ENCODE data around the gene DEFB132.
"Not testable (repeated sequence)": the region's sequence is repeated elsewhere in the genome, so short reads cannot be mapped to it uniquely, and the experiment has no call there.

The DEFB132 gene, protein sequence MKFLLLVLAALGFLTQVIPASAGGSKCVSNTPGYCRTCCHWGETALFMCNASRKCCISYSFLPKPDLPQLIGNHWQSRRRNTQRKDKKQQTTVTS

DNA sequence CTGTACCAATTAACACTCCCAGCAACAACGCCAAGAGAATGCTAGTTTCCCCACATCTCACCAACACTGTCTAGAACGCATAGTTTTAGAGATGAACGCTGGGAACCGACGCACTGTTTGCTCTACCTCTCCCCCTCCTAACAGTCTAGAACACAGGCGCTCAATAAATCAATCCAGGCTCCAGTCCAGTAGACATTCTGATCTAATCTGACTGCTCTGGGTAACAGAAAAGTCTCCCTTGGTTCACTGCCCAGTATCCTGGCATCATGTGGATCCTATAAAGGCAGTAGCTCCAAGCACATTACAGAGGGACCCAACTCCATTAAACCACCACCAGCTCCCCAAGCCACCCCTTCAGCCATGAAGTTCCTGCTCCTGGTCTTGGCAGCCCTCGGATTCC is at the start of gene DEFB132:
TSS of gene DEFB132 (plus strand) at position 306 of the 400 bp plus-strand sequence. CDS start at position 361, 55 bp downstream.
- DNase-seq (ENCODE audit: low spot score): no peak

DNA sequence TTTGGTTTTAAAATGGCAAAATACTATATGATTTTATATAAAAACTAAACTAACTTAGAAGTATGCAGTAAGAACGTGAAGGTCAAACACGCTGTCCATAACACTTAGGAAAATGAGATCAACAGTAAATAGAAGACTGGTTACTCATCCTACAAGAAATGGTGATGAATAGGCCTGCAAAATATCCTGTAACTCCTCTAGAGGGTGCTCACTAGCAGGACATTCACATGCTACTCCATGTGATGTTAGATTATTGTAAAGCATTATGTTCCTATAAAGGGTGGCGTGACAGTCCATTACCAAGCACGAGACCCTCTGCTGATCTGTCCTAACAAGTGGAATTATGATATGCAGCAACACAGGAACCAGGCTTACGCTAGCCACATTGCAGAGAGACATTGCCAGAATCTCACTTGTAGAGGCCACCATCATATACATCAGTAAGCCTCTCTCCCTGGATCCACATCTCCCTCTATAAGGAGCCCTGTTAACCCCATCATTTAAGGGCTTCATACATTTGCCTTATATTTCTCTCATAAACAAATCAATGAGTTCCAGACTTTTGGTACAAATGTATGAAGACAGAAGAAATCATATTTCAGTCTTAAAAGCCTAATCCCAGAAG is 48.5 kb upstream of the DEFB132 start:
- DNase-seq (ENCODE audit: low spot score): no peak

DNA sequence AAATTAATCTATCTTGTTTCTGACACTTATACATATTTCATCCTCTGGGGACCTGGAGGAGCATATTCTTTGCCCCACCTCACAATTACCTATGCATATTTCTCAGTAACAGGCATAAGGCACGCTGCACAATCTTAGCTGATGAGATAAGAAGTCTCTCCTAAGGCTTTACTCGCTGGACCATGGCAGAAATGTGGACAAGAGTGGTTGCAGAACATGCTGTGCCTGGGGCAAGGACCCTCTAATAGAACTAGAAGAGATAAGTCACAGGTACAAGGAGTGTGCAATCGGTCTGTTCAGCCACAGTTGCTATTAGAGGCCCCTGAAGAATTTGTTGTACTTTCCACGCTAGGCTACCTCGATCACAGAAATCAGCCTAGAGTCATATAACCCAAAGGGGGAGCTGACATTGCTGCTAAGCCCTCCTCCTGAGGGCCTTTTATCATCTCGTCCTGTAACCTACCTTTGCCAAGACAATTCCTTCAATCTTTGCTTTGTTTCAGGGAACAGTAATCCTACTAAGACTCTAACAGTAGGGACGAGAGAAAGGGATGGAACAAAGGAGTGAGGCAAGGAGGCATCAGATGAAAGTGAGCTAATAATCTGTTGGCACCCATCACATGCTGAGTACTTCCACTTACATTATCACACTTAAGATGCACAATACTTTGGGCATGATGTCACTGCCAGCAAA is 46.6 kb upstream of the DEFB132 start:
- DNase-seq (ENCODE audit: low spot score): no peak

DNA sequence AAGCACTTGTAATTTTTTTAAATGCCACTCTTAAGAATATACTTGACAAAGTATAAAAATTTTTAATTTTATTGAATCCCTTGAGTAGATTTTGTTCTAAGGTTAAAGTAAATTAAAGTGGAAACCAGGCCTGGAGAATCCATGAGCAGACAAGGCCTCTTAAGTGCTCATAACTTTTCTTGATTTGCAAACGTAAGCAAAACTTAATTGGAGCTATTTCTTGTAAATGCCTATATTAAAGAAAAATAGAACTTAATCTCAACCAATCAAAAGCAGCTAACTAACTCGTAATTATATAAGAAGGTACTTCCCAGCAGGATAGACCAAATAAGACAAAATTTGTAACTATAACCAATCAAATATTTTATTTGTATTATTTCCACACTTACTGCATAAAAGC is 43.1 kb upstream of the DEFB132 start:
- no peak for DNase-seq (ENCODE audit: low spot score)

DNA sequence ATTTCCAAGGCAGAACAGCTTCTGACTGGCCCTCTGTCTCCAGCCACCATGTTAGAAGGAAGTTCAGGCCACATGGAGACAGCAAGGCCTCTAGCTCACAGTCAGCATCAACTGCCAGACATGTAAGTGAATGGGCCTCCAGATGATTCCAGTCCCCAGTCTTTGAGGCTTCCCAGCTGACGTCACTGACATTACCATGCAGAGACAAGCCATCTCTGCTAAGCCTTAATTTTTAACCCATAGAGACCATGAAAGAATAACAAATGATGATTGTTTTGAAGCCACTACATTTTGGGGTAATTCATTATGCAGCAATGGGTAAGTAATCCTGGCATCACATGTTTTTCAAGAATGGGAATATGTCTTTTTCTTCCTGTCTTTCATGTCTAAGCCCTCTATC is 41.7 kb upstream of the DEFB132 start:
- no peak for DNase-seq (ENCODE audit: low spot score)

DNA sequence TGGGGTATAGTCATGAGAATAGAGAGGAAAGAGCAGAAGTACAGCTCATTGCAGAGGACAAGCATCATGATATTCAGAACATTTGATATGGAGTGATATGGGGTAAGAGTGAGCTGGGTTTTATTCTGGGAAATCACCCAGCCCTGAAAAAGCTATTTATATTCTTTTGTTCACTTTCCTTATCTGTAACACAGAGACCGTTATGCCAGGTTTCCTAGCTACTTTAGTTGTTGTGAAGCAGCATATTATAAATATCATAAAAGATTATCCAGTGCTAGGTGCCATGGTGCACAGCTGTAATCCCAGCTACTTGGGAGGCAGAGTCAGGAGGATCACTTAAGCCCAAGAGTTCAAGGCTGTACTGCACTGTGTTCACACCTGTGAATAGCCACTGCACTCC is 40.3 kb upstream of the DEFB132 start:
- DNase-seq (ENCODE audit: low spot score): no peak

DNA sequence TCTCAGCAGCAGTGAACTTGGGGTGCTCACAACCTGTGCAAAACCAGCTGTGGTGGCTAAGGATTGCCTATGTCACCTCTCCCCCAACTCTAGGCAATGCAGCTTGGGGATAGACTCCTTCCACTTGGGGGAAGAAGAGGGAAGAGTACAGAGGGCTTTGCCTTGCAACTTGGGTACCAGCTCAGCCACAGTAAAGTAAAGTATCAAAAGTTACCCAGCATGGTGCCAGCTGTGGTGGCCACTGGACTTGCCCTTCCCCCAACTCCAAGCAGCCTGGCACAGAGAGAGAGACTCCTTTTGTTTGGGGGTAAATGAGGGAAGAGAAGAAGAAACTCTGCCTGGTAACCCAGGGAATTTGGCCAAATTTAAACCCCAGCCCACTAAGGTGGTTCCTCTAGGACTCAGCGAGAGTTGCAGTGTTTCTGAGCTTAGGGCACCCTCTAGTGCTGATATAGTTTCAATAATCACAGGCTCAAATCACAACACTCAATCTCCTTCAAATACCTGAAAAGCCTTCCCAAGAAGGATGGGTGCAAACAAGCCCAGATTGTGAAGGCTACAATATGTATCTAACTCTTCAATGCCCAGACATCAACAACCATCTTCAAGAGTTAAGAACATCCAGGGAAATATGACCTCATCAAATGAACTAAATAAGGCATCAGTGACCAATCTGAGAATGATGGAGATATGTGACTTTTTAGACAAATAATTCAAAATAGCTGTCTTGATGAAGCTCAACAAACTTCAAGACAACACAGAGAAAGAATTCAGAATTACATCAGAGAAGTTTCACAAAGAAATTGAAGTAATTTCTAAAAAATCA is 38.0 kb upstream of the DEFB132 start:
- DNase-seq (ENCODE audit: low spot score): no peak

DNA sequence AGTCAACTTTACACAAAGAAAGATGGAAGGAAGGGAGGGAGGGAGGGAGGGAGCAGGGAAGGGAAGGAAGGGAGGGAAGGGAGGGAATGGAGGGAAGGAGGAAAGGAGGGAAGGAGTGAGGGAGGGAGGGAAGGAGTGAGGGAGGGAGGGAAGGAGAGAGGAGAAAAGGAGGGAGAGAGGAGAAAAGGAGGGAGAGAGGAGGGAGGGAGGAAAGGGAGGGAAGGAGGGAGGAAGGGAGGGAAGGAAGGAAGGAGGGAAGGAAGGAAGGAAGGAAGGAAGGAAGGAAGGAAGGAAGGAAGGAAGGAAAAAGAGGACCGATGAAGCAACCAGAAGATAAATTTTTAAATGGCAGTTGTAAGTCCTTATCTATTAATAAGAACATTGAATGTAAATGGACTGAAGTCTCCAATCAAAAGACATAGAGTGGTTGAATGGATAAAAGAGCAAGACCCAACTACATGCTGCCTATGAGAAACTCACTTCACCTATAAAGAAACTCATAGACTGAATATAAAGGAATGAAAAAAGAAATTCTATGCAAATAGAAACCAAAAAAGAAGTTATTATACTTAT is 36.2 kb upstream of the DEFB132 start:
- DNase-seq (ENCODE audit: low spot score): no peak

DNA sequence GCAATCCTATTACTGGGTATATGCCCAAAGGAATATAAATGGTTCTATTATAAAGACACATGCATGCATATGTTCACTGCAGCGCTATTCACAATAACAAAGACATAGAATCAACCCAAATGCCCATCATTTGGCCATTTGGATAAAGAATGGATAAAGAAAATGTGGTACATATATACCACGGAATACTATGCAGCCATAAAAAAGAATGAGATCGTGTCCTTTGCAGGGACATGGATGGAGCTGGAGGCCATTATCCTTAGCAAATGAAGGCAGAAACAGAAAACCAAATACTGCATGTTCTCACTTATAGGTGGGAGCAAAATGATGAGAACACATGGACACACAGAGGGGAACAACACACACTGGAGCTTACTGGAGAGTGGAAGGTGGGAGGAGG is 31.6 kb upstream of the DEFB132 start:
- not testable (repeated sequence) for DNase-seq (ENCODE audit: low spot score)

DNA sequence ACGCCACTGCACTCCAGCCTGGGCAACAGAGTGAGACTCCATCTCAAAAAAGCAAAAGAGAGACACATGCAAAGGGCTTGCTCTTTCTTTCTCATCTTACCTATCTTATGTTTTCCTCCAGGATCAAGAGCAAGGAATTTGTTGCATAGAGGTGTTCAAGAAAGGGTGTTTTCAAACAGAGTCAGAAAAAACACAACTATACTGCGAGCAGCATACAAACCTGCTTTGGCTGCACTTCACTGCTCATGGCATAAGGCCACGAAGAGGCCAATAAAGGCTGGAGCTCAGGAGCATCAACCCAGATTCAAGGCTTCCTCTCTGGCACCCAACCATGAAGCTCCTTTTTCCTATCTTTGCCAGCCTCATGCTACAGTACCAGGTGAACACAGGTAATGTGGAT is 30.6 kb upstream of the DEFB132 start, which contains the start of gene DEFB129:
TSS of gene DEFB129 (plus strand) at position 301 of the 400 bp plus-strand sequence. CDS start at position 332, 31 bp downstream.
- no peak for DNase-seq (ENCODE audit: low spot score)

DNA sequence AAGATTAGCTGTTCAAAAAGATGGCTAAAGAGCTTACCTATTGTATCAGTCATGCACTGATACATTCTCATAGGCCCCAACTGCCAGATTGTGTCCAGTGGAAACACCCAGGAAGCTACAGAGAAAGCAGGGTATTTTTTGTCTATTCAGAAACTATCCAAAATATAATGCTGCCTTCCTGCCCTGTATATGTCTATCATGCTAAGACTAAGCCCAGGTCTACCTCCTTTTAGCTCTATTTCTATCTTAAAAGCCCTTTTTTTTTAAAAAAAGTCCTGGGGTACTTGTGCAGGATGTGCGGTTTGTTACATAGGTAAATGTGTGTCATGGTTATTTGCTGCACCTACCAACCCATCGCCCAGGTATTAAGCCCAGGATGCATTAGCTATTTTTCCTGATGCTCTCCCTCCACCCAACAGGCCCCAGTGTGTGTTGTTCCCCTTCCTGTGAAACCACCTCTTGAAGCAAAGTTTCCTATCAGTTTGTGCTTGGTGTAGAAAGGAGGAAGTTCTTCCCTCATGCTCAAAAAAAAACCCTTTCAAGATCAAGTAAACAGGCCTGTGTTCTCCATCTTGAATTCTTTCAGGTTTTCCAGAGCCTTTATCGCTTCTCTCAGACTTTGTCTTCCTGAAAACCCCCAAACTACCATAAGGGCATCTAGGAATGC is 30.0 kb upstream of the DEFB132 start:
- no peak for DNase-seq (ENCODE audit: low spot score)

DNA sequence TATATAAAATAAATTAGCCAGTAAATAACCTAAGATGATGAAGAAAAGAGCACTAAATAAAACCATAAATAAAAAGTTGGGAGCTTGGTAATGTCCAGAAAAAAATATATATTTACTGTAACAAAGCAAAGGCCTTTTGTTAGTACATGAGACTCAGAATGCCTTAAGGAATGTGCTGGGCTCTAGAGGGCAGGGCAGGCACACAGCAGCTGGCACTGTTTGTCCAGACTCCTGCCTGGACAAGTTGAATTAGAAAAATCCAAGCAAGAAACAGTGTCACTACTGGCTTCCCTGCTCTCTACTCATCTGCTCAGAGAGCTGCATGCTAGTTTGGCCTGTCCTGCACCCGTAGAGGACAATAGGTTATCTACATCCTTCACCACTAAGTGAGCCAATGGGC is 21.6 kb upstream of the DEFB132 start:
- DNase-seq (ENCODE audit: low spot score): no peak

DNA sequence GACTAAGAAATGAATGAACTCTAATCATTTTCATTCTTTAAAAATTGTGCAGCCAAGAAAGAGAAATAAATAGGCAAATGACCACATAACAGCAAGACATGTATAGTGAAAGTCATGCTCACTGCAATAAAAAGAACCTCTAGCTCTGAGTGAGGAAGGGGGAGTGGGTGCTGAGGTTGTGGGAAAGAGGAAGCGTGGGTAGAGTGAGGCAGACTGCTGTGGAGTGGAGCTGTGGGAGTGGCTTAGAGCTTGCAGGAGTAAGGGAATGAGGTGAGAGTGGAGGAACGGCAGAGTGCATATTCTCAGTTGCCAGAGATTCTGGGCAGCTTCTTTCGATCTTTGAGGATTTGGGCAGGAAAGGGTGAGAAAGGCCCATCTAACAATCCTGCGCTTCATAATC is 20.0 kb upstream of the DEFB132 start:
- DNase-seq (ENCODE audit: low spot score): no peak

DNA sequence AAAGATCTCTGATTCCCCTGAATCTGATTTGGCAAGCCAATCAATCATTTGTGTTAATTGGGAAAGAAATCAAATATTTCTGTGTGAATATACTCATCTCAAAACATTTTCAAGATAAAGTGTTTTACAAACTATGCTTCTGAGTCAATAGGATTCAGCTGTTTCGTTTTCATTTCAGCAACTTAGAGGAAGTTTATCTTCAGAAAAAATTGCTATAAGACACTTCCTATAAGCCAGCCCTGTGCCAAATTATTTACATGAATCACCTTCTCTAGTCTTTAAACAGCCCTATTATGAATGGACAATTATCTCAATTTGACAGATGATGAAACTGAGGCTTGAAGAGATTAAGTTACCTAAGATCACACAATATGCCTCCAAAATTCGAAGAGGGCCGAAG is 19.6 kb upstream of the DEFB132 start:
- no peak for DNase-seq (ENCODE audit: low spot score)

DNA sequence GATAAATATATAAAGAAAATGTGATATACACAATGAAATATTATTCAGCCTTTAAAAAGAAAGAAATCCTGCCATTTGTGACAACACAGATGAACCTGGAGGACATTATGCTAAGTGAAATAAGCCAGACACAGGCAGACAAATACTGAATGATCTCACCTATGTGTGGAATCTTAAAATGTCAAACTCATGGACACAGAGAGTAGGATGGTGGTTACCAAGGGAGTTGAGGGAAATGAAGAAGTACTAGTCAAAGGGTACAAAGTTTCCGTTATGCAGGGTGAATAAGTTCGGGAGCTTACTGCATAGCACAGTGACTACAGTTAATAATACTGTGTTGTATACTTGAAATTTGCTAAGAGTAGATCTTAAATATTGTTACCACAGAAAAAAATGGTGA is 14.6 kb upstream of the DEFB132 start:
- DNase-seq (ENCODE audit: low spot score): no peak

DNA sequence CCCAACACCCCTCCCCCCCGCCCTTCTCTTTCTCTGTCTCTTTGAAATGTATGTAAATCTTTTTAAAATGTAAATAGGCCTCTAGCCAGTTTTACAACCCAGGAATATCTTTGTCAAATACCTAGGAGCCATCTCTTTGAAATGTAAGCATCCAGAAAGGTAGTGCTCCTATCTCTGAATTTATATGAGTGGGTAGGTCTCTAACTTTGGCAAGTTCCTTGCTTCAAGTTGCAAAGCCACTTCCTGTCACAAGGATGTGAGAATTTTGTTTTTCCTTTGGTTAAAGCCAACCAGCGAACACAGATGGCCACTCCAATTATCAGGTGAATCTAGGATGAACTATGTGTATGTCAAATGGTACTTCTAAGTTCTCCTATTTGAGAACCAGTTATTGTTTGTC is 6.2 kb upstream of the DEFB132 start:
- no peak for DNase-seq (ENCODE audit: low spot score)

DNA sequence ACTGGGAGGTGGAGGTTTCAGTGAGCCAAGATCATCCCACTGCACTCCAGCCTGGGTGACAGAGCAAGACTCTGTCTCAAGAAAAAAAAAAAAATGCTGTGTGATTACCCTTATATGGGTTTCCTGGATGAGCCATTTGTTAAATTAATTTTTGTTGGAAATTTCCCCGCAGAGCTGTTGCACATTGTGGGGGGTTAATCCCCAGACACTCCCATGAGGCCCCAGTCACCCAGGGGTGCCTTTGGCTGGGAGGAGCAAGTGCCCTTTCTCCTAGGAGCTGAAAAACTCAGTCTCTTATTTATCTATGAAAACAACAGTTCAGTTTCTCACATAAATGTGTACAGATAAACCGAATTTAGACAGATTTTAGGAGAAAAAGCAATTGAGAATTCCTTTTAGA is 4.7 kb upstream of the DEFB132 start:
- no peak for DNase-seq (ENCODE audit: low spot score)

DNA sequence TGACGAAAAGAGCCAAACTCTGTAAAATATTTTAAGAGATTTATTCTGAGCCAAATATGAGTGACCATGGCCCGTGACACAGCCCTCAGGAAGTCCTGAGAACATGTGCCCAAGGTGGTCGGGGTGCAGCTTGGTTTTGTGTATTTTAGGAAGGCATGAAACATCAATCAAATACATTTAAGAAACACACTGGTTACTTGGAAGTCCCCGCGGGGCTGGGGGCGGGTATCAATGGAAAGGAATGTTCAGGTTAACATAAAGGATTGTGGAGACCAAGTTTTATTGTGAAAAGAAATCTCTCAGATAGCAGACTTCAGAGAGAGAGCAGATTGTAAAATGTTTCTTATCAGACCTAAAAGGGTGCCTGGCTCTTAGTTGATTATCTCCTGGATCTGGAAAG is 4.1 kb upstream of the DEFB132 start:
- not testable (repeated sequence) for DNase-seq (ENCODE audit: low spot score)

DNA sequence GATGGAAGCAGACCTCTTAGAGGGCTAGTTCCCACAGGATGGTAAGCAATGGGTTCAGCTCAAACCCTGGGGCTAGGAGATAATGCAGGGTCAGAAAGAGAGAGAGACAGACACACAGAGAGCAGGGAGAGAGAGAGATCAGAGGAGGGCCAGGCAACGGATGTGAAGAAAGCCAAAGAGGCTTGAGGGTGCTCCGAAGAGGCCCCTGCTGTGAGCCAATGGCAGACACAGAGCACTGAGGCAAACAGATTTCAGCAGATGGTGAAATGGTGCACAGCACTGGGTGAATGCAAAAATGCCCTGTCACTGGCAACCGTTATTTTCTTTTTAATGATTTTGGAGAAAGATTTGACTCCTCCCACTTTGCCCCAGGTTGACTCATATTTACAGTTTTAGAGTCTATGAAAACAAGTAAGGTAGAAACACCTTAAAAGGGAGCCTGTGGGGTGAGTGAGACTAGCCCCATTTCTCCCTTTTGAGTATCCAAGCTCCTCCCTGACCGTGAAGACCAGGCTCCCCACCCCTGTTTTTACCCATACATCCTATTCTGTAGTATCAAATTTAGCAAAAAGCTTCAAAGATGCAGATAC is 840 bp downstream of the DEFB132 start:
- DNase-seq (ENCODE audit: low spot score): no peak

DNA sequence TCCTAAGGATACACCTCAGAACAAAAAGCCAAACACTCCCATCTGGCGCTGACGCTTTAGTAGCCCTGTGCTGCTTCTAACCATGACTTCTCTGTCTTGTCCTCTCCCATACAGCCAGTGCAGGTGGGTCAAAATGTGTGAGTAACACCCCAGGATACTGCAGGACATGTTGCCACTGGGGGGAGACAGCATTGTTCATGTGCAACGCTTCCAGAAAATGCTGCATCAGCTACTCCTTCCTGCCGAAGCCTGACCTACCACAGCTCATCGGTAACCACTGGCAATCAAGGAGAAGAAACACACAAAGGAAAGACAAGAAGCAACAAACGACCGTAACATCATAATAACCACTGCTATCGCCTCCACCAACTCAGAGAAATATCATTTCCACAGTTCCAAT is 1.4 kb downstream of the DEFB132 start:
- no peak for DNase-seq (ENCODE audit: low spot score)

DNA sequence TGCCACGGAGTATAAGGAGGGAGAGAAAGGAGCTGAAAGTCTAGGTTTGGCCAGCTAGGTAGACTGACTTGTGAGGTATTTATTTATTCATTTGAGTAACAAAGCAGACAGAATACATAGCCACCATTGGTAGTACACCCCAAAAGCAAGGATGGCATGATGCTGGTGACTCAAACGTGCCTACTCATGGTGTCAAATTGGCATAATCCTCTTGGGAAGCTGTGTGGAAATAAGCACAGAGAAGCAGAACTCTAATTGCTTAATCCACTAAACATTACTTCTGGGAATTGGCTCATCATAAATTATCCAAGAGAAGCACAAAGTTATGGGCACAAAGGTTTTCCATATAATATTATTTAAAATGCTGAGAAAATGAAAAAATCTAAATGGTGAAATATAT is 2.5 kb downstream of the DEFB132 start:
- DNase-seq (ENCODE audit: low spot score): no peak

Data from left forelimb (tissue), 1 donor.